PFSK-1 (cell line): ENCODE data around the gene ESF1.

Experiments used
- POLR2AphosphoS5 ChIP-seq: IDR thresholded peaks from 2 replicates; pipeline ENCODE4 v1.6.1; 2012; ENCODE audit warnings: low read depth, mild to moderate bottlenecking, control low read depth, low read length, moderate library complexity
- SIN3A ChIP-seq: IDR thresholded peaks from 2 replicates; pipeline ENCODE4 v1.6.1; 2012; ENCODE audit warnings: mild to moderate bottlenecking, low read length, moderate library complexity, borderline replicate concordance; ENCODE audit not compliant: insufficient read depth
- TAF1 ChIP-seq: IDR thresholded peaks from 2 replicates; pipeline ENCODE4 v1.6.1; 2012; ENCODE audit warnings: low read length, control low read depth, borderline replicate concordance; ENCODE audit not compliant: insufficient read depth
- TF ChIP-seq, protein P1 (sequence below), 2 experiments: IDR thresholded peaks; 2 replicates each; pipeline versions ENCODE4 v1.6.1 to v1.8.0; 2011 to 2012; ENCODE audit warnings: low read depth in 2 of 2, low read length in 2 of 2, control low read depth in 1 of 2, inconsistent platforms in 1 of 2, mild to moderate bottlenecking in 1 of 2, moderate library complexity in 1 of 2; ENCODE audit not compliant: insufficient read depth in 1 of 2

DNA sequence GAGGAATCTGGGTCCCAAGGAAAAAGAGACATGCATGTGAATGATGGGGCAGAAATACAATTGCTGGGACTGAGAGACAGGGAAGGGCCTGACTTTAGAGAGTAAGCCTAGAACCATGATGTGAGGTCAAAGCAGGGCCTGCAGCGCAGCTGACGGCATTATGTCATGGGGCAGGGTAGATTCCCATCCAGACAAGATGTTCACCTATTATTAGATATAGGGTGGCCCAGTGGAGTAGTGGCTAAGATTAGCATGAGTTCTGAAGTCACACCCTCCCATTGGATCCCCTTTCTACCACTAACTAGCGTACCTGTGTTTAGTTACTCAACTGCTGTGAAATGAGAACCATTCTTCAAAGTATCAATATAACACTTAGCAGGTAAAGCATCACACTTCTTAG is 39.7 kb upstream of the ESF1 start:
- no peak for TF ChIP-seq TAF1
- no peak for TF ChIP-seq POLR2AphosphoS5
- TF ChIP-seq, protein P1, sequence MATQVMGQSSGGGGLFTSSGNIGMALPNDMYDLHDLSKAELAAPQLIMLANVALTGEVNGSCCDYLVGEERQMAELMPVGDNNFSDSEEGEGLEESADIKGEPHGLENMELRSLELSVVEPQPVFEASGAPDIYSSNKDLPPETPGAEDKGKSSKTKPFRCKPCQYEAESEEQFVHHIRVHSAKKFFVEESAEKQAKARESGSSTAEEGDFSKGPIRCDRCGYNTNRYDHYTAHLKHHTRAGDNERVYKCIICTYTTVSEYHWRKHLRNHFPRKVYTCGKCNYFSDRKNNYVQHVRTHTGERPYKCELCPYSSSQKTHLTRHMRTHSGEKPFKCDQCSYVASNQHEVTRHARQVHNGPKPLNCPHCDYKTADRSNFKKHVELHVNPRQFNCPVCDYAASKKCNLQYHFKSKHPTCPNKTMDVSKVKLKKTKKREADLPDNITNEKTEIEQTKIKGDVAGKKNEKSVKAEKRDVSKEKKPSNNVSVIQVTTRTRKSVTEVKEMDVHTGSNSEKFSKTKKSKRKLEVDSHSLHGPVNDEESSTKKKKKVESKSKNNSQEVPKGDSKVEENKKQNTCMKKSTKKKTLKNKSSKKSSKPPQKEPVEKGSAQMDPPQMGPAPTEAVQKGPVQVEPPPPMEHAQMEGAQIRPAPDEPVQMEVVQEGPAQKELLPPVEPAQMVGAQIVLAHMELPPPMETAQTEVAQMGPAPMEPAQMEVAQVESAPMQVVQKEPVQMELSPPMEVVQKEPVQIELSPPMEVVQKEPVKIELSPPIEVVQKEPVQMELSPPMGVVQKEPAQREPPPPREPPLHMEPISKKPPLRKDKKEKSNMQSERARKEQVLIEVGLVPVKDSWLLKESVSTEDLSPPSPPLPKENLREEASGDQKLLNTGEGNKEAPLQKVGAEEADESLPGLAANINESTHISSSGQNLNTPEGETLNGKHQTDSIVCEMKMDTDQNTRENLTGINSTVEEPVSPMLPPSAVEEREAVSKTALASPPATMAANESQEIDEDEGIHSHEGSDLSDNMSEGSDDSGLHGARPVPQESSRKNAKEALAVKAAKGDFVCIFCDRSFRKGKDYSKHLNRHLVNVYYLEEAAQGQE (IDR thresholded peaks at IDR 0.05; ENCODE audit: insufficient read depth in 1 of 2, low read depth in 2 of 2, low read length in 2 of 2), result no peak
- no peak for TF ChIP-seq SIN3A
